Psoas muscle (tissue), 8 donors: ENCODE results near the gene FUCA1. TPM values are rescaled to one million over a fixed set of nuclear protein-coding genes. Genes with fewer than 3 reads are reported as not detected.
"Not testable (repeated sequence)": the region's sequence is repeated elsewhere in the genome, so short reads cannot be mapped to it uniquely, and the experiment has no call there.

Experiments used
- ATAC-seq, 4 donors: fragments of 200-7000 bp; cut with Tn5 transposase; one replicate each; pipeline ENCODE4 v1.9.1; 2020; ENCODE audit warnings: moderate library complexity in 3 of 4, mild to moderate bottlenecking in 2 of 4
- DNase-seq, 2 donors: peaks; one replicate each; pipeline ENCODE4 v3.0.0-alpha.2; 2020
- H3K27ac ChIP-seq: fragments of 200-600 bp; one replicate; pipeline ENCODE4 v1.8.0; 2022
- H3K27me3 ChIP-seq, 3 donors: fragments of 200-600 bp in 1 of 3; one replicate each; pipeline versions ENCODE4 v1.6.1 to v1.8.0; 2013 to 2022; ENCODE audit warnings: low read length in 2 of 3, mild to moderate bottlenecking in 2 of 3, moderate library complexity in 1 of 3; ENCODE audit not compliant: insufficient read depth in 3 of 3
- H3K36me3 ChIP-seq, 2 donors: fragments of 200-600 bp in 1 of 2; one replicate each; pipeline versions ENCODE4 v1.6.1 to v1.8.0; 2013 to 2022; ENCODE audit warnings: low read depth in 1 of 2, mild to moderate bottlenecking in 1 of 2, moderate library complexity in 1 of 2; ENCODE audit not compliant: insufficient read depth in 1 of 2
- H3K4me1 ChIP-seq: fragments of 200-600 bp; one replicate; pipeline ENCODE4 v1.8.0; 2022
- H3K4me3 ChIP-seq: fragments of 200-600 bp; one replicate; pipeline ENCODE4 v1.8.0; 2022; ENCODE audit warnings: mild to moderate bottlenecking
- H3K9me3 ChIP-seq: fragments of 200-600 bp; one replicate; pipeline ENCODE4 v1.8.0; 2022
- WGBS, 3 donors: extraction: QIAGEN DNeasy Blood & Tissue Kit; methylation state at CpG; one replicate each; pipeline versions ENCODE4 v1.1.6 to v1.1.7; 2013; 5-methylcytosine and 5-hydroxymethylcytosine counted together
- intact Hi-C, 2 donors: fragments of 100-400 bp; cut with DNase I; formaldehyde crosslinking; loops; one replicate each; pipeline versions ENCODE4 v1.11.0 to v1.14.2; 2022
- polyA plus RNA-seq, 3 donors: library from polyadenylated mRNA; stranded (reverse); fragments of 200-250 nt; gene quantifications; one replicate each; pipeline ENCODE4 v1.2.3, GENCODE V29; 2013
- total RNA-seq, 4 donors: library from RNA; stranded (reverse); fragmentation: NEBNext Ultra II Directional in 2 of 4; extraction: Animal tissue kit (Norgen Biotek cat#: 25700) in 2 of 4; gene quantifications; one replicate each; pipeline versions ENCODE4 v1.2.1 to v1.2.4, GENCODE V29; 2021 to 2023
- TF ChIP-seq, protein P1 (sequence below): fragments of 200-600 bp; IDR thresholded peaks from one replicate; pipeline ENCODE4 v1.8.0; 2022; ENCODE audit warnings: antibody characterized with exemption
- donor health status: healthy with polysubstance abuse.
- donor health status: DM: no; HTN: no; CAD: no; lungs with moderate emphysema.
- donor health status: Bipolar disorder and iron deficiency.
- donor health status: healthy.
- donor health status: DM: yes; HTN: yes; CAD: no.
- donor health status: DM: no; HTN: no; CAD: no.
- donor health status: DM: no; HTN: no; CAD: no.
- donor health status: DM: yes; HTN: yes; CAD: no.

Gene FUCA1
- total and polyA plus RNA-seq, 7 donors: 5.9 to 17.3 (median 9.2) TPM

GRCh38 chr1:23864801-23865542 lies 3.1 kb downstream of the FUCA1 start:
- DNase-seq (no peak), ATAC-seq (no peak)
- Histone ChIP-seq H3K9me3 (no peaks in the 10 kb centered on the region), H3K36me3 (peaks cover 0 to 50% of the 10 kb centered on the region in 2 donors), H3K4me3 (no peak overlapping the region), H3K4me1 (peaks cover 10% of the 10 kb centered on the region), H3K27ac (peak overlapping the region; percentile 50), H3K27me3 (no peaks in the 10 kb centered on the region)
- WGBS, 3 donors: 90 to 93% (median 91%) methylated on average over 13 of the region's 13 CpGs
- intact Hi-C loops: loop anchor here (5.0 kb wide), 3 partner anchors 52 to 93 kb away; no protein-coding TSS in a partner anchor
- TF ChIP-seq, protein P1, sequence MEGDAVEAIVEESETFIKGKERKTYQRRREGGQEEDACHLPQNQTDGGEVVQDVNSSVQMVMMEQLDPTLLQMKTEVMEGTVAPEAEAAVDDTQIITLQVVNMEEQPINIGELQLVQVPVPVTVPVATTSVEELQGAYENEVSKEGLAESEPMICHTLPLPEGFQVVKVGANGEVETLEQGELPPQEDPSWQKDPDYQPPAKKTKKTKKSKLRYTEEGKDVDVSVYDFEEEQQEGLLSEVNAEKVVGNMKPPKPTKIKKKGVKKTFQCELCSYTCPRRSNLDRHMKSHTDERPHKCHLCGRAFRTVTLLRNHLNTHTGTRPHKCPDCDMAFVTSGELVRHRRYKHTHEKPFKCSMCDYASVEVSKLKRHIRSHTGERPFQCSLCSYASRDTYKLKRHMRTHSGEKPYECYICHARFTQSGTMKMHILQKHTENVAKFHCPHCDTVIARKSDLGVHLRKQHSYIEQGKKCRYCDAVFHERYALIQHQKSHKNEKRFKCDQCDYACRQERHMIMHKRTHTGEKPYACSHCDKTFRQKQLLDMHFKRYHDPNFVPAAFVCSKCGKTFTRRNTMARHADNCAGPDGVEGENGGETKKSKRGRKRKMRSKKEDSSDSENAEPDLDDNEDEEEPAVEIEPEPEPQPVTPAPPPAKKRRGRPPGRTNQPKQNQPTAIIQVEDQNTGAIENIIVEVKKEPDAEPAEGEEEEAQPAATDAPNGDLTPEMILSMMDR: no peak

GRCh38 chr1:23862640-23863039 lies 5.5 kb downstream of the FUCA1 start:
- intact Hi-C loops: no loop called here
- peaks cover 0 to 73% of the 10 kb centered on the region in 2 donors for H3K36me3 ChIP-seq
- no peak for ATAC-seq
- 58 to 61% (median 59%) methylated on average over 3 of the region's 3 CpGs for WGBS, 3 donors
- no peaks in the 10 kb centered on the region for H3K9me3 ChIP-seq
- TF ChIP-seq, protein P1: no peak
- H3K27me3 ChIP-seq: no peaks in the 10 kb centered on the region
- no peak for DNase-seq
- peaks cover 9% of the 10 kb centered on the region for H3K4me1 ChIP-seq
- no peak overlapping the region for H3K27ac ChIP-seq
- H3K4me3 ChIP-seq: no peak overlapping the region

- peaks cover 4 to 44% of the 10 kb centered on the region in 2 donors for H3K36me3 ChIP-seq
These were observed 13.5 kb downstream of the FUCA1 start for GRCh38 chr1:23854568-23854967.

DNA sequence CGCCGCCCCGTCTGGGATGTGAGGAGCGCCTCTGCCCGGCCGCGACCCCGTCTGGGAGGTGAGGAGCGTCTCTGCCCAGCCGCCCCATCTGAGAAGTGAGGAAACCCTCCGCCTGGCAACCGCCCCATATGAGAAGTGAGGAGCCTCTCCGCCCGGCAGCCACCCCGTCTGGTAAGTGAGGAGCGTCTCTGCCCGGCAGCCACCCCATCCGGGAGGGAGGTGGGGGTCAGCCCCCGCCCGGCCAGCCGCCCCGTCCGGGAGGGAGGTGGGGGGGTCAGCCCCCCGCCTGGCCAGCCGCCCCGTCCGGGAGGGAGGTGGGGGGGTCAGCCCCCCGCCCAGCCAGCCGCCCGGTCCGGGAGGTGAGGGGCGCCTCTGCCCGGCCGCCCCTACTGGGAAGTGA lies 15.0 kb downstream of the FUCA1 start:
- H3K9me3 ChIP-seq, intact Hi-C loops, DNase-seq, H3K27ac ChIP-seq, H3K4me3 ChIP-seq, ATAC-seq, H3K27me3 ChIP-seq: not testable (repeated sequence)
- peaks cover 12% of the 10 kb centered on the region for H3K4me1 ChIP-seq
- peaks cover 7 to 29% of the 10 kb centered on the region in 2 donors for H3K36me3 ChIP-seq
- WGBS, 3 donors: 94 to 99% (median 96%) methylated on average over 8 to 22 of the region's 34 CpGs

More at GRCh38 chr1:23854568-23854967, 13.5 kb downstream of the FUCA1 start:
- Histone ChIP-seq H3K9me3 (no peaks in the 10 kb centered on the region), H3K27ac (no peak overlapping the region), H3K4me3 (no peak overlapping the region), H3K4me1 (no peaks in the 10 kb centered on the region), H3K27me3 (no peaks in the 10 kb centered on the region)
- ATAC-seq (peak in 3 of 4 donors; percentile 75 to 85 (median 75)), DNase-seq (no peak)
- intact Hi-C loops: loop anchor here (2.0 kb wide), 1 partner anchor 44 kb away; no protein-coding TSS in a partner anchor
- TF ChIP-seq, protein P1: peak; percentile 36
- WGBS, 3 donors: 18 to 27% (median 24%) methylated on average over 2 of the region's 2 CpGs

- DNase-seq: not testable (repeated sequence)
- peaks cover 8 to 25% of the 10 kb centered on the region in 2 donors for H3K36me3 ChIP-seq
These were observed 16.7 kb downstream of the FUCA1 start for GRCh38 chr1:23851406-23851805.

More at GRCh38 chr1:23851406-23851805, 16.7 kb downstream of the FUCA1 start:
- H3K9me3 ChIP-seq, H3K27ac ChIP-seq, ATAC-seq, intact Hi-C loops, H3K4me3 ChIP-seq, H3K27me3 ChIP-seq: not testable (repeated sequence)
- peaks cover 14% of the 10 kb centered on the region for H3K4me1 ChIP-seq
